A549 treated with ZK216348 at 1 μM for 4 hours (cell line): ENCODE data around the gene TMEM63B. TPM values are rescaled to one million over a fixed set of nuclear protein-coding genes. Genes with fewer than 3 reads are reported as not detected.

Experiments
- total RNA-seq: library from RNA; stranded (reverse); fragments of 200-300 nt; extraction: Qiagen RNA extraction; gene quantifications from 5 replicates; pipeline ENCODE4 v1.2.3, GENCODE V29; 2022; ENCODE audit warnings: low read depth

The TMEM63B gene
- total RNA-seq, result 9.7 to 20.1 TPM (median 16.0 TPM) in 5 replicates

DNA sequence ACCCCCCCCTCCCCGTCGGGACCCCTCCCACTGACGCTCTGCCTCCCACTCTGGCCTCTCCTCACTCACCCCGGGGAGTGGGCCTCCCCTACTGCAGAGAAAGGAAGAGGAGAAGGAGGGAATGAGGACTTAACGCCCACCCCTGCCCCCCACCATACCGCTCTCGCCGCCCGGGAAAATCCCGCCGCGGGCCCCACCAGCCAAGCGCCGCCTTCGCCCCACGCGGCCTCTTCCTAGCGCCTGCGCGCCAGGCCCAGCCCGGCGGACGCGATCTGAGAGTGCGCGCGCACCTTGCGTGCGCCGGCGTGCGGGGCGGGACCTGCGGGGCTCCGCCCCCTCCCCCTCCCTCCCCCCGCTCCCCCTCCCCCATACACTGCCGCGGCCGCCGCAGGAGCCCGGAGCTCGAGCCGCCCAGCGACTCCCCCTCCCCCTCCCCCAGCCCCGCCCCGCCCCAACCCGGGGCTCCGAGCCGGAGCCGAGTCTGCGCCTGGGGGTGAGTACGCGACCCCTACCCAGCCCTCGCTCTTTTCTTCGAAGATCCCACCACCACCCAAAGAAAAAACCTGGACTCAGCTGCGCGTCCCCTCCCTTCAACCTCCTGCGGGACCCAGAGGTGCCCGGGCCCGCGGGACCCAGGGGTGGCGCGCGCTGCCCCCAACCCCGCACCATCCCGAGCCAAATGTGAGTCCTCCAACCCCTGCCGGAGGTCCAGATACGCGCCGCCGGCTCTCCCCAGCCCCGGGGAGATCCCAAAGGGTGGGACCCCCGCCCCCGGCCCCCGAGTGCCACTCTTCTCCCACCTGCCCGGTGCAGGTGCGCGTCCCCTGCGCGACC, at the start of gene TMEM63B, which contains the start of gene MRPL14:
TMEM63B (plus strand) TSS at position 369 of the 834 bp plus-strand sequence. CDS start 7,031 bp downstream, outside the sequence.
MRPL14 (minus strand) TSS at position 267 of the 834 bp plus-strand sequence. CDS start 10,841 bp downstream, outside the sequence.

DNA sequence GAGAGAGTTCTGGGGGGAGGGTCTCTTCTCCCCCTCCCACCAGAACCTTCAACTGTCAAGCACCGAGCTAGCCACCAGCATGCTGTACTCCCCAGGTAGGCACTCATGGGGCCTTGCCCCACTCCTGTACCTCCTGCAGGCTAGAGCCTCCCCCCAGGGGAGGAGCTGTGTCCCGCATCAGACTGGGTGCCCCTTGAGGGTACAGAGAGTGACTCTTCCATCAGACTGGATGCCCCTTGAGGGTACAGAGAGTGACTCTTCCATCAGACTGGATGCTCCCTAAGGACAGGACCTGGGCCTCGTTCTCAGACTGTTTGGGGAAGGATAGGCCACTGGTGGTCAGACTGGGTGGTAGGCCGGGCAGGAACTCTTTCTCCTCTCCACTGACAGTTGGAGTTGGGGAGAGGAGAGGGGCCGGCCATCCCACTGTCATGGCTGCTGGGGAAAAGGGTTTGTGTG, 31.4 kb downstream of the TMEM63B start, which contains the start of gene CAPN11:
CAPN11 (plus strand) TSS at position 51 of the 459 bp plus-strand sequence; CDS start at position 80, 29 bp downstream.

Other genes with a start within 250 kb of the TMEM63B start
- gene MRPL14, start 102 bp upstream of the TMEM63B start, total RNA-seq, result 54.6 to 77.9 TPM (median 66.5 TPM) in 5 replicates
- gene CAPN11, start 31.3 kb downstream of the TMEM63B start, total RNA-seq, result not detected in 5 replicates
- not detected in 5 replicates for gene MYMX, start 89.4 kb downstream of the TMEM63B start, total RNA-seq
- gene SLC29A1, start 96.0 kb downstream of the TMEM63B start, total RNA-seq, result 37.0 to 58.9 TPM (median 57.3 TPM) in 5 replicates
- 1,146 to 1,419 TPM (median 1,243 TPM) in 5 replicates for gene HSP90AB1, start 119.5 kb downstream of the TMEM63B start, total RNA-seq
- 45.6 to 69.6 TPM (median 65.1 TPM) in 5 replicates for gene SLC35B2, start 130.0 kb downstream of the TMEM63B start, total RNA-seq
- 8.2 to 12.2 TPM (median 9.3 TPM) in 5 replicates for gene NFKBIE, start 138.0 kb downstream of the TMEM63B start, total RNA-seq
- 0.02 to 0.13 TPM (median 0.05 TPM) in 4 of 5 replicates, not detected in the other for gene TMEM151B, start 142.9 kb downstream of the TMEM63B start, total RNA-seq
- 3.8 to 8.2 TPM (median 7.4 TPM) in 5 replicates for gene AARS2, start 185.8 kb downstream of the TMEM63B start, total RNA-seq
- gene SPATS1, start 215.1 kb downstream of the TMEM63B start, total RNA-seq, result not detected in 5 replicates